ENCODE results near the gene TAC4.

DNA sequence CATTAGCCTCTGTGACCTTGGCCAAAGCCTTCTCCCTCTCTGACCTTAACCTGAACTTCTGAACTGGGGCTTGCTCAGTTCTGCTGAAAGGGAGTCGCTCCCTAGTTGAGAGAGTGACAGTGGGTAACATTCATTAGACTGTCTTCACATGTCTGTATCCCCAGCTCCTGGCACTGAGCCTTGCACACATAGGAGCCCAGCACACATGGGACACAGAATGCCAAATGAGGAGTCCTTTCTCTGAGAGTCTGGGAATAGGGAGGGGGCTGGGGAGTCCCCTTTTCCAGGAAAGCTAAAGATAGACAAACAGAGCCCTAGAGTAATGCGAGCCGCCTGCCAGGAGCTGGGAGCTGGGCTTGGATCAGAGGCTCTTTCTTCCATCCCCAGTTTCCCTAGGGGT lies 2.5 kb downstream of the TAC4 start:
- TF ChIP-seq, protein P1, sequence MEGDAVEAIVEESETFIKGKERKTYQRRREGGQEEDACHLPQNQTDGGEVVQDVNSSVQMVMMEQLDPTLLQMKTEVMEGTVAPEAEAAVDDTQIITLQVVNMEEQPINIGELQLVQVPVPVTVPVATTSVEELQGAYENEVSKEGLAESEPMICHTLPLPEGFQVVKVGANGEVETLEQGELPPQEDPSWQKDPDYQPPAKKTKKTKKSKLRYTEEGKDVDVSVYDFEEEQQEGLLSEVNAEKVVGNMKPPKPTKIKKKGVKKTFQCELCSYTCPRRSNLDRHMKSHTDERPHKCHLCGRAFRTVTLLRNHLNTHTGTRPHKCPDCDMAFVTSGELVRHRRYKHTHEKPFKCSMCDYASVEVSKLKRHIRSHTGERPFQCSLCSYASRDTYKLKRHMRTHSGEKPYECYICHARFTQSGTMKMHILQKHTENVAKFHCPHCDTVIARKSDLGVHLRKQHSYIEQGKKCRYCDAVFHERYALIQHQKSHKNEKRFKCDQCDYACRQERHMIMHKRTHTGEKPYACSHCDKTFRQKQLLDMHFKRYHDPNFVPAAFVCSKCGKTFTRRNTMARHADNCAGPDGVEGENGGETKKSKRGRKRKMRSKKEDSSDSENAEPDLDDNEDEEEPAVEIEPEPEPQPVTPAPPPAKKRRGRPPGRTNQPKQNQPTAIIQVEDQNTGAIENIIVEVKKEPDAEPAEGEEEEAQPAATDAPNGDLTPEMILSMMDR (conservative IDR thresholded peaks at IDR 0.05; ENCODE audit: low read length), result no peak
- TF ChIP-seq EZH2phosphoT487 (IDR thresholded peaks at IDR 0.05; ENCODE audit: borderline replicate concordance, low read depth, low read length), result no peak
